Panc1 (cell line): Measurements from ENCODE around the gene DZIP3. TPM values are rescaled to one million over a fixed set of nuclear protein-coding genes. Genes with fewer than 3 reads are reported as not detected.

Experiments used
- ATAC-seq: fragments of 200-7000 bp; cut with Tn5 transposase; 2 replicates; pipeline ENCODE4 v1.9.1; 2020; ENCODE audit warnings: mild to moderate bottlenecking, moderate library complexity
- BruUV-seq: library from RNA; stranded (reverse); fragments of 400-500 nt; replicated peaks from 2 replicates; lab custom pipeline; 2021; lab: Mats Ljungman, UMichigan
- CTCF ChIA-PET: fragments of 300-600 bp; sonication (Branson Sonifier 250); formaldehyde crosslinking; loops from one replicate; lab custom pipeline; 2022; ENCODE audit warnings: antibody characterized with exemption; lab: Charles Lee
- POLR2A ChIA-PET: fragments of 300-600 bp; sonication (Branson Sonifier 250); formaldehyde crosslinking; loops from one replicate; lab custom pipeline; 2022; ENCODE audit warnings: antibody characterized with exemption; lab: Charles Lee
- DNase-seq: peaks from one replicate; pipeline ENCODE4 v3.0.0-alpha.2; 2010; ENCODE audit warnings: low read depth, low spot score
- H3K27ac ChIP-seq: 2 replicates; pipeline ENCODE4 v1.5.1; 2011; ENCODE audit warnings: mild to moderate bottlenecking, low read length, inconsistent platforms
- H3K27me3 ChIP-seq: fragments of 200-500 bp; sonication (Bioruptor generic); 2 replicates; pipeline ENCODE4 v1.6.0; 2014; ENCODE audit warnings: low read length, inconsistent platforms; ENCODE audit not compliant: control insufficient read depth, insufficient read depth
- H3K36me3 ChIP-seq: fragments of 200-500 bp; sonication (Bioruptor generic); 2 replicates; pipeline ENCODE4 v1.5.1; 2014; ENCODE audit warnings: inconsistent platforms, mild to moderate bottlenecking, low read length, moderate library complexity; ENCODE audit not compliant: control insufficient read depth, insufficient read depth
- H3K4me1 ChIP-seq: 2 replicates; pipeline ENCODE4 v1.5.1; 2011; ENCODE audit warnings: inconsistent platforms, mild to moderate bottlenecking, low read length, moderate library complexity; ENCODE audit not compliant: control insufficient read depth, insufficient read depth
- H3K4me3 ChIP-seq, 2 experiments: 2 replicates each; pipeline ENCODE4 v1.5.1; 2011 to 2012; ENCODE audit warnings: low read depth in 2 of 2, low read length in 2 of 2, mild to moderate bottlenecking in 2 of 2, inconsistent platforms in 1 of 2, moderate library complexity in 1 of 2
- H3K9me3 ChIP-seq: fragments of 200-500 bp; sonication (Bioruptor generic); 2 replicates; pipeline ENCODE4 v1.5.1; 2014; ENCODE audit warnings: low read depth, mild to moderate bottlenecking, inconsistent platforms, low read length, moderate library complexity; ENCODE audit not compliant: control insufficient read depth, insufficient read depth
- CTCF ChIP-seq: fragments of 450-650 bp; IDR thresholded peaks from 2 replicates; pipeline ENCODE4 v1.5.1; 2017; ENCODE audit warnings: mild to moderate bottlenecking
- POLR2AphosphoS5 ChIP-seq: IDR thresholded peaks from 2 replicates; pipeline ENCODE4 v1.6.1; 2012; ENCODE audit warnings: mild to moderate bottlenecking, low read depth, low read length, moderate library complexity
- REST ChIP-seq, 2 experiments: IDR thresholded peaks; 2 replicates each; pipeline ENCODE4 v1.6.1; 2011 to 2012; ENCODE audit warnings: low read depth in 2 of 2, control low read depth in 1 of 2, low read length in 1 of 2, mild to moderate bottlenecking in 1 of 2, moderate library complexity in 1 of 2; ENCODE audit not compliant: insufficient read depth in 1 of 2
- SIN3A ChIP-seq: IDR thresholded peaks from 2 replicates; pipeline ENCODE4 v1.6.1; 2012; ENCODE audit warnings: low read depth, mild to moderate bottlenecking, low read length, moderate library complexity, borderline replicate concordance; ENCODE audit not compliant: insufficient read depth
- TCF7L2 ChIP-seq: IDR thresholded peaks from 2 replicates; pipeline ENCODE4 v1.6.1; 2011; ENCODE audit warnings: mild to moderate bottlenecking, low read depth, low read length, inconsistent platforms
- in situ Hi-C: cut with HindIII; loops from 2 replicates; pipeline ENCODE4 v1.10.0; 2016; ENCODE audit warnings: low sequenced_read_pairs, low pct_unique_long_range_greater_than_20kb
- intact Hi-C: fragments of 100-400 bp; cut with micrococcal nuclease; formaldehyde crosslinking; loops from one replicate; pipeline ENCODE4 v1.10.0; 2022; ENCODE audit not compliant: unreplicated experiment
- total RNA-seq: library from RNA; stranded (reverse); gene quantifications from one replicate; pipeline ENCODE4 v1.2.1, GENCODE V29; 2021; ENCODE audit not compliant: unreplicated experiment

The DZIP3 gene
- total RNA-seq, 1 experiment from 2014 or later, result 30.9 TPM

GRCh38 chr3:108564564-108564963 is 25.0 kb upstream of the DZIP3 start:
- TF ChIP-seq CTCF, result no peak
- no peak for TF ChIP-seq REST (IDR thresholded peaks at IDR 0.05; ENCODE audit: insufficient read depth in 1 of 2, low read depth in 2 of 2, low read length in 1 of 2)
- no peak for TF ChIP-seq SIN3A
- no peak for TF ChIP-seq TCF7L2
- TF ChIP-seq POLR2AphosphoS5, result no peak
- no TSS peak for BruUV-seq
- Histone ChIP-seq H3K27ac (no peak overlapping the region), H3K36me3 (peaks cover 46% of the 10 kb centered on the region), H3K27me3 (no peaks in the 10 kb centered on the region), H3K4me3 (no peak overlapping the region), H3K4me1 (peaks cover 5% of the 10 kb centered on the region; the same call in 1 of the 2 replicates), H3K9me3 (no peaks in the 10 kb centered on the region)
- intact Hi-C loops, result no loop called here
- no peak for DNase-seq
- no peak for ATAC-seq
- in situ Hi-C loops, result no loop called here
- CTCF ChIA-PET, result interaction anchor here (0.9 kb wide), 1 partner anchor 20 kb away, joined by 3 read pairs; no protein-coding TSS in a partner anchor
- POLR2A ChIA-PET, result no interaction called here

GRCh38 chr3:108565506-108565905 is 24.0 kb upstream of the DZIP3 start:
- ChIA-PET POLR2A (no interaction called here), CTCF (interaction anchor here (0.5 to 0.9 kb wide), 2 partner anchors 13 to 19 kb away, joined by 3 read pairs; no protein-coding TSS in a partner anchor)
- no peaks in the 10 kb centered on the region for H3K27me3 ChIP-seq
- peaks cover 44% of the 10 kb centered on the region for H3K36me3 ChIP-seq
- no TSS peak for BruUV-seq
- H3K4me3 ChIP-seq, result no peak overlapping the region
- no peaks in the 10 kb centered on the region for H3K9me3 ChIP-seq
- peaks cover 5% of the 10 kb centered on the region; the same call in 1 of the 2 replicates for H3K4me1 ChIP-seq
- intact Hi-C loops (no loop called here), in situ Hi-C loops (no loop called here)
- H3K27ac ChIP-seq, result no peak overlapping the region; the same call in 1 of the 2 replicates
- TF ChIP-seq CTCF, result no peak
- TF ChIP-seq TCF7L2, result no peak
- TF ChIP-seq SIN3A, result no peak
- no peak for TF ChIP-seq POLR2AphosphoS5
- TF ChIP-seq REST (IDR thresholded peaks at IDR 0.05; ENCODE audit: insufficient read depth in 1 of 2, low read depth in 2 of 2, low read length in 1 of 2), result no peak
- DNase-seq (no peak), ATAC-seq (no peak)
